ENCODE results near the gene IPO11. TPM values are rescaled to one million over a fixed set of nuclear protein-coding genes. Genes with fewer than 3 reads are reported as not detected.
"Not testable (repeated sequence)": the region's sequence is repeated elsewhere in the genome, so short reads cannot be mapped to it uniquely, and the experiment has no call there.

Gene IPO11
- total RNA-seq, 4 donors from 2014 or later = 24.5 to 37.2 (median 32.2) TPM

- no peak for TF ChIP-seq CTCF (IDR thresholded peaks at IDR 0.05)
- TF ChIP-seq POLR2A (IDR thresholded peaks at IDR 0.05) = no peak
- Histone ChIP-seq H3K27ac (no peak overlapping the region), H3K4me1 (no peaks in the 10 kb centered on the region), H3K36me3 (no peaks in the 10 kb centered on the region), H3K9me3 (no peaks in the 10 kb centered on the region), H3K27me3 (no peaks in the 10 kb centered on the region), H3K4me3 (replicated peaks in 1 of 3) (no peak overlapping the region)
- DNase-seq = no peak
- intact Hi-C loops (cut with DNase I) = no loop called here
- WGBS, 2 donors = 78 to 85% methylated on average over 5 of the region's 5 CpGs
Observed at GRCh38 chr5:62652225-62652624, 239.7 kb downstream of the IPO11 start.

GRCh38 chr5:62653001-62653863, 240.7 kb downstream of the IPO11 start:
- Histone ChIP-seq H3K4me3 (replicated peaks in 1 of 3) (no peak overlapping the region), H3K9me3 (no peaks in the 10 kb centered on the region), H3K36me3 (no peaks in the 10 kb centered on the region), H3K27me3 (no peaks in the 10 kb centered on the region), H3K4me1 (no peaks in the 10 kb centered on the region), H3K27ac (no peak overlapping the region)
- 66 to 67% methylated on average over 7 of the region's 7 CpGs for WGBS, 2 donors
- DNase-seq = no peak
- TF ChIP-seq CTCF (IDR thresholded peaks at IDR 0.05) (no peak), POLR2A (IDR thresholded peaks at IDR 0.05) (no peak)
- intact Hi-C loops (cut with DNase I) = no loop called here

GRCh38 chr5:62653864-62654575, 241.5 kb downstream of the IPO11 start:
- no peaks in the 10 kb centered on the region for H3K9me3 ChIP-seq
- H3K36me3 ChIP-seq = no peaks in the 10 kb centered on the region
- no peak overlapping the region for H3K4me3 ChIP-seq (replicated peaks in 1 of 3)
- WGBS, 2 donors = 81 to 87% methylated on average over 11 of the region's 11 CpGs
- intact Hi-C loops (cut with DNase I) = no loop called here
- no peaks in the 10 kb centered on the region for H3K4me1 ChIP-seq
- H3K27me3 ChIP-seq = no peaks in the 10 kb centered on the region
- no peak overlapping the region for H3K27ac ChIP-seq
- no peak for DNase-seq
- TF ChIP-seq CTCF (IDR thresholded peaks at IDR 0.05) (no peak), POLR2A (IDR thresholded peaks at IDR 0.05) (no peak)

GRCh38 chr5:62657772-62658171, 245.2 kb downstream of the IPO11 start:
- DNase-seq; H3K27me3 ChIP-seq; H3K4me3 ChIP-seq (replicated peaks in 1 of 3); H3K4me1 ChIP-seq; H3K27ac ChIP-seq; H3K9me3 ChIP-seq; intact Hi-C loops (cut with DNase I); H3K36me3 ChIP-seq: not testable (repeated sequence)

GRCh38 chr5:62661126-62661525, 248.6 kb downstream of the IPO11 start:
- intact Hi-C loops (cut with DNase I) = no loop called here
- H3K4me1 ChIP-seq = no peaks in the 10 kb centered on the region
- no peaks in the 10 kb centered on the region for H3K27me3 ChIP-seq
- WGBS, 2 donors = 81 to 85% methylated on average over 8 of the region's 8 CpGs
- no peaks in the 10 kb centered on the region for H3K36me3 ChIP-seq
- H3K4me3 ChIP-seq (replicated peaks in 1 of 3) = no peak overlapping the region
- no peak overlapping the region for H3K27ac ChIP-seq
- no peak for TF ChIP-seq POLR2A (IDR thresholded peaks at IDR 0.05)
- no peak for TF ChIP-seq CTCF (IDR thresholded peaks at IDR 0.05)
- no peak for DNase-seq
- H3K9me3 ChIP-seq = no peaks in the 10 kb centered on the region

Measured in thyroid gland (tissue), 4 donors.